GM18909 (cell line): ENCODE measurements around the gene CDKN2D.
A peak's percentile ranks its signal among the peaks of the same experiment; 100 is the strongest.
"Not testable (repeated sequence)": the region's sequence is repeated elsewhere in the genome, so short reads cannot be mapped to it uniquely, and the experiment has no call there.

Experiments used
- ATAC-seq: cut with Tn5 transposase; IDR thresholded peaks from one replicate; pipeline ENCODE4 v1.9.1; 2021; ENCODE audit warnings: mild to moderate bottlenecking; ENCODE audit not compliant: unreplicated experiment, poor library complexity

The CDKN2D gene

DNA sequence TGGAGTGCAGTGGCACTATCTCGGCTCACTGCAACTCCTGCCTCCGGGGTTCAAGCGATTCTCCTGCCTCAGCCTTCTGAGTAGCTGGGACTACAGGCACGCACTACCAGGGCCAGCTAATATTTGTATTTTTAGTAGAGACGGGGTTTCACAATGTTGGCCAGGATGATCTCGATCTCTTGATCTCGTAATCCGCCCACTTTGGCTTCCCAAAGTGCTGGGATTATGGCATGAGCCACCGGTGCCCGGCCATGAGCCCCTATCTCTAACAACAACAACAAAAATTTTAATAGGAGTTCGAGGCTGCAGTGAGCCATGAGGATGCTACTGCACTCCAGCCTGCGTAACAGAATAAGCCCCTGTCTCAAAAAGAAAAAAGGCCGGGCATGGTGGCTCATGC lies 13.3 kb upstream of the CDKN2D start:
- ATAC-seq: no peak

DNA sequence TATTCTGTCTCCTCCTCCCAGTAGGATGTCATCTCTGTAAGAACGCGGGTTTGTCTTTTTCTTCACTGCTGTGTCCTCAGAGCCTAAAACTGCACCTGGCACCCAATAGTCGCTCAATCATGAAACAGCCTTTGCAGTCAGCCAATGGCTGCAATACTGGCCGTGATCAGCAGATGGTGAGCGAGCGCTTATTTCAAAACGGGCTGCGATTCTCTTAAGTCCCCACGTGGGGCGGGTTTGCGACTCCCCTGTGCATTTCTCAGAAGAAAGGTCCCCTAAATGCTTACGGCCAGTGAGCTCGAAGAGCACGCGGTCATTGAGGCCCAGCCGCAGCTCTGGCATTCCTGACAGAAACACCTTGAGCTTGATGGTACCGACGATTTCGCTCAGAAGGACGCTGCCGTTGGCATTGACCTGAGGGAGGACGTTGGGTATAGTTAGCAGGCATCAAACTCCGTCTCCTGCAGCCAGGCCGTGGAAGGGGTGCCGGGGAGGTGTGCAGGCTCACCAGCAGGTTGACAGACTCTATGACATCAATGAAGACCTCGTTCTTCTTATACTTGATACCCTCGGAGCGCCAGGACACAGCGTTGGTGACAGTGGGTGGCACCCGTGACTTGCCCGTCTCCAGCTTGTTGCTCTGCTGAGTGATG lies 12.3 kb upstream of the CDKN2D start:
- ATAC-seq: no peak

DNA sequence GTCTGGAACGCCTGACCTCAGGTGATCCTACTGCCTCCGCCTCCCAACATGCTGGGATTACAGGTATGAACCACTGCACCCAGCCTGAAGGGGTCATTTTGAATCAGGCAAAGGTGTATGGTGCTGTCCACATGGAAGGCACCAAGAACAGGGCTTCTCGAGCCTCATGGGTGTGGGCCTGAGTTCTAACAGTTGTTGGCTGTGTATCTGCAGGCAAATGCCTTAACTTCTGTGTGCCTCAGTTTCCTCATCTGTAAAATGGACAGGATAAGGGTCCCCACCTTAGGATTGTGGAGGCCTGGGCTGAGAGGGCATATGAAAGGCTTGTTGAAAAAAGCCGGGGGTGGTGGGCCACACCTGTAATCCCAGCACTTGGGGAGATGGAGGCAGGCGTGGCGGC lies 9.2 kb upstream of the CDKN2D start:
- ATAC-seq: no peak

DNA sequence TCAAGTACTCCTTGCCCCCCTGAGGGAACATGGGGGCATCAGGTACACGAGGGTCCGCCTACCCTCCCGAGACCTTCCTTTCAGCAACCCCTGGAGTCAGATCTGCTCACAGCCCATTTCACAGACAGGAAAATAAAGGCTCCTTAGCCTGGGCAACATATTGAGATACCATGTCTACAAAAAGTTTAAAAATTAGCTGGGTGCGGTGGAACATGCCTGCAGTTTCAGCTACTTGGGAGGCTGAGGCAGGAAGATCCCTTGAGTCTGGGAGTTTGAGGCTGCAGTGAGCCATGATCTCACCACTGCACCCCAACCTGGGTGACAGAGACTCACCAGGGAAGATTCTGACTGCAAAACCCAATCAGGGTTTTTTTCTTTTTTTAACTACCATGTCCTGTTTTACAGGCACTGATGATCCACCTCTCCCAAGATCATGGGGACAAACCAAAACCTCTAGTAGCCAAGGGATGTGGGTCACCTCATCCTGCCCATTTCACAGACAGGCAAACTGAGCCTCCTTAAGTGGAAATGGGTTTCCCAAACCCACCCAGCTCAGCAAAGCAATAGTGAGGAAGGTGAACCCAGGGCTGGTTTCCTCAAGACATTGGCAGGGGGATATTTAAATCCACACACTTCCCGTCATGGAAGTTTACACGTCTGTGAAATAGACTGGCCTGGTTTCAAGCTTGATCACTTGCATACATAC lies 6.4 kb upstream of the CDKN2D start:
- no peak for ATAC-seq

DNA sequence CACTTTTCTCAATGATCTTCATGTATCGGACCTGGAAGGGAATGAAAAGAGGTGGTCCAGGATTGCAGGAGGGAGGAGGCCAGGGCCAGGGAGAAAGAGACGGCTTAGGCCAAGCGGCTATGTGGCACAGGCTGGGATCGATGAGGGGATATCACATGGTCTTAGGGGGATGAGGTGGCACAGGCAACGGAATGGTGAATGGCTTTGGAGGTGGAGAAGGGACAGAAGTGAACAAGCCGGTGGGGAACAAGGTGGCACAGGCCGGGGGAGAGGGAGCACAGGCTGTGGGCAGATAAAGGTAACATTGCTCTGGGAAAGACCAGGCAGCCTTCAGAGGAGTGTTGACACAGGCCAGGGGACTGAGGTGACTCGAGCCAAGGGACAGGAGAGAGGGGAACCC lies 5.7 kb upstream of the CDKN2D start:
- ATAC-seq: no peak

DNA sequence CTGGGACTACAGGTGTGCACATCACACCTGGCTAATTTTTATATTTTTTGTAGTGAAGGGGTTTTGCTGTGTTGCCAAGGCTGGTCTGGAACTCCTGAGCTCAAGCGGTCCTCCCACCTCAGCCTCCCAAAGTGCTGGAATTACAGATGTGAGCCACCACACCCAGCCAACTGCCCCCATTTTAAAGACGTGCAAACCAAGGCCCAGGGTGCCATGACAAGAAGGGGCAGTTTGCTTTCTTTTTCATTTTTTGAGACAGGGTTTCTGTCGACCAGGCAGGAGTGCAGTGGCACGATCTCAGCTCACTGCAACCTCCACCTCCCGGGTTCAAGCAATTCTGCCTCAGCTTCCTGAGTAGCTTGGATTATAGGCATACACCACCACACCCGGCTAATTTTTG lies 5.0 kb upstream of the CDKN2D start:
- not testable (repeated sequence) for ATAC-seq

DNA sequence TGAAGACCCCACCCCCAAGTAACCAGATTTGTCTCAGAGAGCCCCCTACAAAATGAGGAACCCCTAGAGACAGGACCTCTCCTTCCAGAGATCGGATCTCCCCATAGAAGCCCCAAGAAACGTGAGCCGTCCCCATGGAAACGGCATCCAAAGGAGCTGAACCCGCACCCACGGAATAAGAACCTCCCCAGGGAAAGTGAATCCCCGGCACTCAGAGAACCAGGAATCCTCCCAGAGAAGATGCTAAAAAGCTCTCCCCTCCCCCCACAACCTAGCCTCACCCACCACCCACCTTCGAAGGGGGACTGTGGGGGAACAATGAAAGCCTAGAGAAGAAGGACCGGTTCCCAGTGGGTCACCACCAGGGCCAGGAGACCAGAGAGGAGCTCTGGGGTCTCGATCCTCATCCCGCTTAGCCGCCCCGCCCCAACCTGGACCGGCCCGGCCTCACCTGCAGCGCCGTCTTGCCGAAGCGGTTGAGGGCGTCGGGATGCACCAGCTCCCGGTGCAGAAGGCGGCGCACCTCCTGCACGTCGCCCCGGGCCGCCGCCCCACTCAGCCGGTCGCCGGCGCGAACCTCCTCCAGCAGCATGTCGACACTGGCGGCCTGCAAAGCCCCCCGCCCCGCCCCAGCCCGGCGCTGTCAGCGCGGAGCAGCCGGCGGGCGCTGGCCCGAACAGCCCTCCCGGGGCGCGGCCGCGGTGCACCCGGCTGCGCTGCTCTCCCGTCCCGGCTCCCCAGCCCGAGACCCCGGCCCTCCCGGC lies 535 bp downstream of the CDKN2D start:
- ATAC-seq: peak; percentile 2

DNA sequence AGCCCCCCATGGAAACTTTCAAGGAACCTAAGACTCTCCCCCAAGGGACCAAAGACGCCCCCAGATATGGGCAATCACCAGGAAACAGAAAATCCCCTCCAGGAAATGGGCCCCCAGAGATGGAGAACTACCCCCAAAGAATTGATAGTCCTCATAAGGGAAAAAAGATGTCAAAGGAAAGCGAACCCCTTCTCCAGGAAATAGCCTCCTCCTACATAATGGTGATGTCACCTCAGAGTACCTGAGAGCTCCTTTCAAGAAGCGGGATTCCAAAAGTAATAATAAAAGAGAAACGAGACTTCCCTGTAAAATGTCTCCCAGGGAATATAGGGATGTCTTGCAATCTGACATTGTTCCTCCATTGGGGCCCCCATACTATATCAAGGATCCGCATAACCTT lies 1.1 kb downstream of the CDKN2D start:
- no peak for ATAC-seq

DNA sequence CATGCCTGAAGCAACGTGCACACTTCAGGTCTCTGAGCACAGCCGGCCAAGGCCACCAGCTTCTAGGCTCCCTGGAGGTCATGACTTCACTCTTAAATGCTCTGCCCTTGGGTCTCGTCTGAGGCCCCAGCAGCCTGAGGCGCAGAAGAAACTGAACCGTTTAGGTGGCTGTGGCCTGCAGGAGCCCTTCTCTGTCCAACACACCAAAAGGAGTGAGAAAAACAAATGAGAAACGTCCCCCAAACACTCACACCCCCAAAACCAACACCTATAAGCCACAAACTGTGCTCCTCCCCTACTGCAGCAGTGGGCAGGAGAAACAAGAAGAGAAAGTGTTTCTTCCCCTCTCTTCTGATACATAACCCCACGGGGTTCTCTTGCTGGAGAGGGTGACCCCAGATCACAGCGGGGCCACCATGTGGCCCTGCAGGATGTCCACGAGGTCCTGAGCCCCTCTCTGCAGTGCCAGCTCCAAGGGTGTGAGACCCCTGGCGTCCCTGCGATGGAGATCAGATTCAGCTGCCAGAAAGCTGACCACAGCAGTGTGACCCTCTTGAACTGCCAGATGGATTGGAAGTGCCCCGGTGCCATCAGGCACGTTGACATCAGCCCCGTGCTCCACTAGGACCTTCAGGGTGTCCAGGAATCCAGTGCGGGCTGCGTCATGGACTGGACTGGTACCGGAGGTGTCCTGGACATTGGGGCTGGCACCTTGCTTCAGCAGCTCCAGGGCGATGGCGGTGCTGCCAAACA lies 1.9 kb downstream of the CDKN2D start:
- ATAC-seq: peak; percentile 22

DNA sequence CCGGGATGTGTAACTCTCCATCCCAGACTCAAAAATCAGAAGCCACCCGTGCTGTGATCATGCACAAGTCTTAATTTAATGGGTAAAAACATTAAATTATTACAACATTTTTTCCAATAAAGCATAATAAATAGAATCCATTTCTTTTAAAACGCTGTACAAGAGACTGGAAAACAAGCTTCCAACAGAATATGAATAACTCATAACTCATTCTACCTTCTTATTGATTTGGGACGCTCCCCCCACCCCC lies 2.4 kb downstream of the CDKN2D start:
- ATAC-seq: no peak

DNA sequence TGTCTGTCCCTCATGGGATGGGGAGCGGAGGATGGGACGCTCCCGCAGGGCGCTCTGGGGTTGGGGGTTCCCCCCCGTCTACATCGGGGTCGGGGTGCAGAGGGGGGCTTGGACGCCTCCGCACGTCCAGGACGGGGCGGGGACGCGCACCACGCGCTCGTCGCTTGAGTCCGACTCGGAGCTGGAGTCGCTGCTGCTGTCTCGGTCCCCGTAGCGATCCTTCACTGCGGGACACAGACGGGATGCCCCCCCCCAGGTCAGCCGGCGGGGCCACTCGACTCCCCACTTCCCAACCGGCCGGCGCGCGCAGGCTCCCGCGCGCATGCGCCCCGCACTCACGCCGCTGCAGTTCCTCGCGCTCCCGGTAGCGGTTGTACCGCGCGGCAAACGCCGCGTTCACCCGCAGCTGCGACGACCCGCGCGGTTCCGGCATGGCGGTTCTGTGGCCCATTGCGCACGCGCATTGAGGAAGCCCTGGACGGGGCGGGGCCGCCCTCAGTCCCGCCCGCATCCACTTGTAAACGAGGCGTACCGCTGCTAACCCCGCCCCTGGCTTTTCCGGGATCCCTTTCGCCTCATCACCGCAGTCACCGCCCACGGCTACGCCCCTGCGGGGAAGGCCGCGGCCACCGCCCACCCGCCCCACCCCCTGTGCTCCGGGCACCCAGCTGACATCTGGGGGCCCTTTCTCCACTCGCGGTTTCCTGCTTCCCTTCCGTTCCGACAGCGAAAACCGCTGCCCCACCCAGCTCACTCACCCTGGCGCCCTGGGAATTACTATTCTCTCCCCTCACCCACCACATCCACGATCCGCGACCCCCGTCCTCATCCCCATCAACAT lies 3.0 kb downstream of the CDKN2D start, which contains the start of gene KRI1:
TSS of gene KRI1 (minus strand) at position 444 of the 841 bp plus-strand sequence. CDS start at position 433, 11 bp downstream.
- peak; percentile 58 for ATAC-seq

DNA sequence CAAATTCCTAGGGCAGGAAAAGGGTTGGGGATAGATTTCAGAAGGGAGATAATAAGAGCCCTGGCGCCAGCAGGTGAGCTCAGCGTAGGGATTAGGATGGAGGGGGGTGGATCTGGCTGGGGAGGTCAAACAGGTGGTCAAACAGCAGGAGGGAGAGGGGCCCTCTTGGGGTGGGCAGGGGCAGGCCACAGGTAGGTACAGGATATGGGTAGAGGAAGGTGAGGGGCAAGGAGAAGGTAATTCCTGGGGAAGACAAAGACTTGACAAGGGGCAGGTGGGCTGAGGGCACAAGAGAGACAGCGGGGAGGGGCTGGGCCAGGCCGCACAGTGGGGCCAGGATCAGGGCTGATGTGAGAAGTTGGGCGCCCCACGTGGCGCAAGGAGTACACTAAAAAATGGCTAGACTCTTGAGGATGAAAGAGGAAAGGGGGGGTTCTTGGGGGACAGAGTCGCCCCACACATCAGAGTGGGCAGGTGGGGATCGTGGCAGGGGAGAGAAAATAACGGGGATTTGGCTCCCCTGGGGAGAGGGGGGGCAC lies 3.7 kb downstream of the CDKN2D start:
- ATAC-seq: no peak

DNA sequence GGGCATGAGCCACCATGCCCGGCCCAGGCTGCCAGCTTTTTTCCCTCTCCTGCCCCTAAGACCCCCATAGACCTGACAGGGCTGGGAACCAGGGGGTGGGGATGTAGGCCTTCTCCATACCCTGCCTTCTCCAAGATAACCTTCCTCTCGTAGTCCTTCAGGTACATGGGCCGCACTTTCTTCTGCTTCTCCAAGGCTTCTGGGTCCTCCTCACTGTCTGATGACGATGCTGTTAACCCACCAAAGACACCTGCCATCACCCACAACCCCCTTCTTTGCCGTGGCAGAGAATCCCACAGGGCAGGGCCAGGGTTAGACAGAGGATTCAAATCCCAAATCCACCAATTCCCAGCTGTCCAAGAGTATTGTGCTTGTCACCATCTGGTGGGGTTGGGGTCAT lies 6.2 kb downstream of the CDKN2D start:
- no peak for ATAC-seq

DNA sequence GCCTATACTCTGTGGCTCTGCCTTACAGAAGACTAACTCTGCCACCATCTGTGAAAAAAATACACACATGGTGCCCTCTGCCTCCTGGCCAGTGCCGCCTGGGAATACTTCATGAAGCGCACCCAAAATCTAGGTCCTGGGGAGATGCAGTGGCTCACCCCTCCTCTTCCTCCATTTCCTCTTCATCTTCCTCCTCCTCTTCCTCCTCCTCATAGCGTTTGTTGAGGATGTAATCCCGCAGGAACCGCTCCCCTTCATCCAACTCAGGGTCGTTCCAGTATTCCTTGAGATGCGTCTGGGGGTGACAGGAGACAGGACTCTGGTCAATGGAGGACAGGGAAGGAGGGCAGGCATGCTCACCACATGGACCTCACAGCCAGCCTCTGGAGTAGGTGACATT lies 8.6 kb downstream of the CDKN2D start:
- no peak for ATAC-seq

DNA sequence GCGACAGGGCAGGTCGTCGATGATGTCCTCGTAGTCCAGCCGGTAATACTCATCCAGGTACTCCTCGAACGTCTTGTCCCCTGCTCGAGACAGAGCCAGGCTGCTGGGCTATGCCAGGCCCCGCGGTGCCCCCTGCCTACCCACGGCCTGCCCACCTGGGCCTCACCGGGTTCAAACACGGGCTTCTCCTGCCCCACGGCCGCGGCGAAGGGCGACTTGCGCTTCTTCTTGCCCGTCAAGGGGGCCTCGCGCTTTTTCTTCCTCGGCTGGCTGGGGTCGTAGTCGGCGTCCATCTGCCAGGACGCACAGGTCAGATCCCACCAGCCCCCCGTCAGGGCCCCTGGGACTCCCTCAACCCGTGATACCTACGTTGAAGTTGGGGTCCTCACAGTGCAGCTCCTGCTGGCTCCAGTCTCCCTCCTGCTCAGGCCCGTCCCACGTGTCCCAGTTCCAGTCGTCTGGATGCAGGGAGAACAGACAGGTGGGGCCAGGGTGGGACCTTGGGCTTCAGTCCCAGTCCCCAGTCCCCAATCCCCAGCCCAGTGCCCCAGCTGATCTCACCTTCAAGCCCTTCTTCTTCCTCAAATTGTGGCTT lies 11.1 kb downstream of the CDKN2D start:
- no peak for ATAC-seq

DNA sequence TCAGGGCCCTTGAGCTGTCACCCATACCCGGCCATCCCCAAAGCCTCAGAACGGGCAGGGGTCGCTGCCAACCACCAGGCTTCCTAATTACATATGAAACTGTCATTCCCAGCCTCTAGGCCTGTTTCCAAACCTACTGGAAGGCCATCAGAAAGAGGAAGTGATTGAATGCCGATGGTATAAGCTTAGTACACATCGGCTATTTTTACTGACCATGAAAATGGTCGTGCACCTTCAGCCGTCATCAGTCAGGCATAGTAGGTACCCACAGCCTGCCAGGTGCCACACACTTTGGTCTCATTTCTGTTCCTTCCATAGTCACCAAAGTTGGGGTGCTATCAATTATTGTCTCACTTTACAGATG lies 13.2 kb downstream of the CDKN2D start:
- ATAC-seq: no peak

DNA sequence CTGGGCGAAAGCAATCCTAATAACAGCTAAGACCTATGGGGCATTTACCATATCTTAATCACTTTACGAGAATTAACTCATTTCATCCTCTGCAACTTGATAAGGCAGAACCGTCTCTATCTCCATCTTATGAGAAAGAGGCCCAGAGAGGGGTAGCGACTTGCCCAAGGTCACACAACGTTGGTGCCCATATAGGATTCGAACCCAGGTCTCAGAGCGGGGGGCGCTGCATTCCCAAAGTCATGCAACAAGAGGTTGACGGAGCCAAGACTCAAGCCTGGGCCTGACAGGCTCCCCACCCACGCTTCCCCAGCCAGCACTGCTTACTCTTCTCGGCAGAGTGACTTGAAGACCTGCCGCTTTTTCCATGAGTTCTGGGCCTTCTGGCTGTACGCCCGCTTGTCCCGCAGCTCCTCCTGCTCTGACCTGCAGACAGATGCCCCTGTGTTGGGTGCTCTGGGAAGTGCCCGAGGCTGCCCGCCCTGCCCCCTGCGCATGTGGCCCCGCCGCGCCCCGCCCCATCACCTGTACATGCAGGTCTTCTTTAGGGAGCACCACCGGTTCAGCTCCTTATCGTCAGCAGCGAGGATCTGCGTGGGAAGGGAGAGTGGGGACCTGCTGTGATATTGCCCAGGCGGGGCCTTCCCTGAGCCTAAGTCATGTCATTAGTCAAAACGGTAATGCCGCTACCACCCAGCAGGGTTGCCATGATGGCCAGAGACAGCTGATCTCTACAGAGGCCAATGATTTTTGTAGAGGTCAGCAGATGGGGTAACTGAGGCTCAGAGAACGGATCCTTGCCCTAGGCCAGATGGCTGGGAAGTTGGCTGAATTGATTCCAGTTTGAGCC lies 13.8 kb downstream of the CDKN2D start:
- ATAC-seq: no peak

DNA sequence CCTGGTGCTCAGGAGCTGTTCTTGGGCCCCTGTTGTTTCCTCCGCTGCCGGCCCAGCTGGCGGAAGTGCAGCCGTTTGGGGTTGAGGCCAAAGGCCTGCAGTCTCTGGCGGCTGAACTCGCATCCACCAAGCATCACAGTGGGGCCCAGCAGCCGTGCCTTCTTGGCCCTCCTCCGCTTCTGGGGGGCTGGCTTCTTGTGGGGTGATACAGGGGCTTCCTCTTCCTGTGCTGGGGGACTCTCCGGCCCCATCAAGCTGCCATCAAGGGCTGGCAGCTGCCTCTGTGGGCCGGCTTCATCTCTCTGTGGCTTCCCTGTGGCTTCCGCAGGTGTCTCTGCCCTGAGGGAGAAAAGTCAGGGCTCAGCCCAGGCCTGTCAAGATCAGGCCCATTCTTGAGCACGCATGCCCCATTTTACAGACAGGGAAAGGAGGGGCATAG lies 14.8 kb downstream of the CDKN2D start:
- peak; percentile 78 for ATAC-seq
